H1 (cell line): Measurements from ENCODE around the gene VAV2. TPM values are rescaled to one million over a fixed set of nuclear protein-coding genes. Genes with fewer than 3 reads are reported as not detected.
A peak's percentile ranks its signal among the peaks of the same experiment; 100 is the strongest.

ENCODE experiments used
- CTCF ChIA-PET: fragments of 300-600 bp; sonication (Branson Sonifier 250); formaldehyde crosslinking; loops from one replicate; lab custom pipeline; 2021; ENCODE audit not compliant: partially characterized antibody; lab: Charles Lee
- POLR2A ChIA-PET: fragments of 300-600 bp; sonication (Branson Sonifier 250); formaldehyde crosslinking; loops from one replicate; lab custom pipeline; 2021; ENCODE audit warnings: inconsistent platforms; ENCODE audit not compliant: partially characterized antibody; lab: Charles Lee
- DNase-seq, 2 experiments: peaks; one replicate each; pipeline versions ENCODE4 v3.0.0 to v3.0.0-alpha.2; 2010 to 2022; ENCODE audit warnings: low spot score in 2 of 2, low read depth in 1 of 2, mixed read lengths in 1 of 2
- FAIRE-seq: peaks from 2 replicates; lab custom pipeline; 2011; peaks lifted over from hg19 to GRCh38; lab: Jason Lieb, UNC
- H2AFZ ChIP-seq: 2 replicates; pipeline ENCODE4 v1.8.1; 2012; ENCODE audit warnings: low read length, inconsistent platforms
- H2AK5ac ChIP-seq: 2 replicates; pipeline ENCODE4 v1.6.1; 2013; ENCODE audit warnings: low read depth, low read length
- H2BK120ac ChIP-seq: replicated peaks from 2 replicates; pipeline ENCODE3; 2013; ENCODE audit warnings: low read depth, low read length, inconsistent platforms
- H2BK12ac ChIP-seq: 2 replicates; pipeline ENCODE4 v1.6.1; 2013; ENCODE audit warnings: low read depth, low read length
- H2BK15ac ChIP-seq: 2 replicates; pipeline ENCODE4 v1.6.1; 2013; ENCODE audit warnings: low read length
- H2BK20ac ChIP-seq: 2 replicates; pipeline ENCODE4 v1.6.1; 2013; ENCODE audit warnings: low read length
- H2BK5ac ChIP-seq: 2 replicates; pipeline ENCODE4 v1.6.1; 2013; ENCODE audit warnings: low read depth, low read length
- H3K14ac ChIP-seq: 2 replicates; pipeline ENCODE4 v1.6.1; 2013; ENCODE audit warnings: inconsistent platforms; ENCODE audit not compliant: insufficient read length
- H3K18ac ChIP-seq: 2 replicates; pipeline ENCODE4 v1.6.1; 2013; ENCODE audit warnings: low read length; ENCODE audit errors: extremely low read depth
- H3K23ac ChIP-seq: 2 replicates; pipeline ENCODE4 v1.6.1; 2013; ENCODE audit warnings: inconsistent platforms; ENCODE audit not compliant: insufficient read length
- H3K23me2 ChIP-seq: 2 replicates; pipeline ENCODE4 v1.6.1; 2013; ENCODE audit warnings: low read depth, low read length
- H3K27ac ChIP-seq: 2 replicates; pipeline ENCODE4 v1.6.1; 2011; ENCODE audit warnings: low read depth, low read length, inconsistent platforms
- H3K27me3 ChIP-seq, 4 experiments: replicated peaks in 1 of 4; 1 replicate in 1 of 4; 2 replicates in 3 of 4; pipeline versions ENCODE4 v1.6.1 to v1.8.1; 2011 to 2013; ENCODE audit warnings: low read length in 3 of 4, mild to moderate bottlenecking in 3 of 4, inconsistent platforms in 2 of 4, mixed read lengths in 2 of 4, moderate library complexity in 1 of 4; ENCODE audit not compliant: control insufficient read depth in 3 of 4, insufficient read depth in 3 of 4; ENCODE audit errors: extremely low read depth in 1 of 4
- H3K36me3 ChIP-seq, 4 experiments: 2 replicates each; pipeline versions ENCODE4 v1.6.1 to v1.8.1; 2011 to 2013; ENCODE audit warnings: mild to moderate bottlenecking in 4 of 4, low read length in 3 of 4, moderate library complexity in 2 of 4, control low read depth in 1 of 4, inconsistent platforms in 1 of 4; ENCODE audit not compliant: insufficient read depth in 4 of 4, control insufficient read depth in 2 of 4
- H3K4ac ChIP-seq: replicated peaks from 2 replicates; pipeline ENCODE3; 2013; ENCODE audit warnings: low read length, low read depth, mixed read lengths, inconsistent platforms; ENCODE audit not compliant: insufficient read length
- H3K4me1 ChIP-seq, 4 experiments: replicated peaks in 1 of 4; 1 replicate in 1 of 4; 2 replicates in 3 of 4; pipeline versions ENCODE4 v1.6.1 to v1.8.1; 2011 to 2013; ENCODE audit warnings: low read length in 3 of 4, inconsistent platforms in 2 of 4, mixed read lengths in 1 of 4; ENCODE audit not compliant: insufficient read depth in 4 of 4, control insufficient read depth in 3 of 4
- H3K4me2 ChIP-seq, 2 experiments: 2 replicates each; pipeline versions ENCODE4 v1.6.1 to v1.8.1; 2011 to 2013; ENCODE audit warnings: low read depth in 2 of 2, low read length in 2 of 2, control low read depth in 1 of 2, inconsistent platforms in 1 of 2, mild to moderate bottlenecking in 1 of 2; ENCODE audit not compliant: insufficient read depth in 1 of 2
- H3K4me3 ChIP-seq, 4 experiments: fragments of 200-600, 300-600 bp in 1 of 4; sonication (generic), shearing (Covaris generic), sonication (Bioruptor Twin) in 1 of 4; 2 replicates each; pipeline versions ENCODE4 v1.5.1 to v1.8.1; 2011 to 2016; ENCODE audit warnings: low read length in 4 of 4, low read depth in 3 of 4, control low read depth in 2 of 4, inconsistent platforms in 2 of 4, mild to moderate bottlenecking in 2 of 4, mixed read lengths in 1 of 4, moderate library complexity in 1 of 4; ENCODE audit not compliant: insufficient read depth in 2 of 4; ENCODE audit errors: extremely low read depth in 1 of 4
- H3K56ac ChIP-seq: replicated peaks from 2 replicates; pipeline ENCODE3; 2013; ENCODE audit warnings: low read depth, mild to moderate bottlenecking, mixed read lengths, low read length, inconsistent platforms; ENCODE audit not compliant: insufficient read length
- H3K79me1 ChIP-seq: 2 replicates; pipeline ENCODE4 v1.6.1; 2013; ENCODE audit warnings: low read depth, low read length, control low read depth
- H3K79me2 ChIP-seq, 2 experiments: 2 replicates each; pipeline versions ENCODE4 v1.6.1 to v1.8.1; 2012 to 2013; ENCODE audit warnings: low read length in 2 of 2, mild to moderate bottlenecking in 2 of 2, inconsistent platforms in 1 of 2; ENCODE audit not compliant: insufficient read depth in 2 of 2, control insufficient read depth in 1 of 2
- H3K9ac ChIP-seq, 4 experiments: replicated peaks in 1 of 4; 1 replicate in 1 of 4; 2 replicates in 3 of 4; pipeline versions ENCODE4 v1.6.1 to v1.8.1; 2011 to 2013; ENCODE audit warnings: low read depth in 3 of 4, low read length in 3 of 4, control low read depth in 2 of 4, mild to moderate bottlenecking in 2 of 4, moderate library complexity in 2 of 4, inconsistent platforms in 1 of 4; ENCODE audit errors: extremely low read depth in 1 of 4
- H3K9me3 ChIP-seq, 2 experiments: 2 replicates each; pipeline versions ENCODE4 v1.6.1 to v1.8.1; 2012 to 2013; ENCODE audit warnings: mild to moderate bottlenecking in 2 of 2, moderate library complexity in 2 of 2, control low read depth in 1 of 2, inconsistent platforms in 1 of 2, low read depth in 1 of 2, low read length in 1 of 2, mixed read lengths in 1 of 2; ENCODE audit not compliant: insufficient read depth in 2 of 2
- H4K20me1 ChIP-seq, 2 experiments: replicated peaks in 1 of 2; 2 replicates each; pipeline versions ENCODE3 to v1.8.1; 2011 to 2013; ENCODE audit warnings: inconsistent platforms in 2 of 2, low read length in 2 of 2, mild to moderate bottlenecking in 1 of 2; ENCODE audit not compliant: insufficient read depth in 2 of 2, control insufficient read depth in 1 of 2
- H4K5ac ChIP-seq: 2 replicates; pipeline ENCODE4 v1.6.1; 2013; ENCODE audit warnings: low read length, low read depth, mixed read lengths, inconsistent platforms; ENCODE audit not compliant: insufficient read length
- H4K8ac ChIP-seq: 2 replicates; pipeline ENCODE4 v1.8.0; 2013; ENCODE audit warnings: mild to moderate bottlenecking, moderate library complexity, low read length, inconsistent platforms; ENCODE audit not compliant: insufficient read depth; ENCODE audit errors: extremely low read depth
- H4K91ac ChIP-seq: replicated peaks from 2 replicates; pipeline ENCODE3; 2013; ENCODE audit warnings: low read length, mixed read lengths, inconsistent platforms; ENCODE audit not compliant: insufficient read length
- ASH2L ChIP-seq: fragments of 200-600, 300-600 bp; sonication (generic); IDR thresholded peaks from one replicate; pipeline ENCODE4 v1.7.1; 2017; ENCODE audit warnings: low read length
- BACH1 ChIP-seq: IDR thresholded peaks from 2 replicates; pipeline ENCODE4 v1.6.1; 2012; ENCODE audit warnings: low read length, improper control_type of control experiment
- CTCF ChIP-seq, 3 experiments: IDR thresholded peaks; 1 replicate in 2 of 3; 2 replicates in 1 of 3; pipeline versions ENCODE4 v1.5.1 to v1.6.1; 2011; ENCODE audit warnings: low read length in 3 of 3, mild to moderate bottlenecking in 3 of 3, inconsistent platforms in 2 of 3, low read depth in 1 of 3, moderate library complexity in 1 of 3; ENCODE audit not compliant: insufficient read depth in 1 of 3; ENCODE audit errors: control extremely low read depth in 1 of 3
- EGR1 ChIP-seq: IDR thresholded peaks from 2 replicates; pipeline ENCODE4 v1.6.1; 2011; ENCODE audit warnings: low read depth, low read length, borderline replicate concordance
- EZH2 ChIP-seq: fragments of 200-600 bp; sonication (generic); IDR thresholded peaks from 2 replicates; pipeline ENCODE4 v1.7.1; 2012; ENCODE audit warnings: low read depth, mild to moderate bottlenecking, moderate library complexity, low read length, inconsistent platforms; ENCODE audit not compliant: severe bottlenecking
- HDAC2 ChIP-seq, 2 experiments: fragments of 300-600 bp in 1 of 2; sonication (generic) in 1 of 2; IDR thresholded peaks; 2 replicates each; pipeline ENCODE4 v1.6.1; 2011 to 2012; ENCODE audit warnings: low read depth in 2 of 2, low read length in 2 of 2, mild to moderate bottlenecking in 2 of 2, moderate library complexity in 2 of 2, borderline replicate concordance in 1 of 2, inconsistent platforms in 1 of 2
- POLR2AphosphoS5 ChIP-seq: IDR thresholded peaks from 2 replicates; pipeline ENCODE4 v1.6.1; 2011; ENCODE audit warnings: low read depth, low read length
- SP1 ChIP-seq: IDR thresholded peaks from 2 replicates; pipeline ENCODE4 v1.6.1; 2011; ENCODE audit warnings: low read depth, low read length
- TAF7 ChIP-seq: optimal IDR thresholded peaks from 2 replicates; pipeline ENCODE3; 2011; ENCODE audit warnings: low read depth, mild to moderate bottlenecking, inconsistent platforms, low read length, moderate library complexity, borderline replicate concordance
- TBP ChIP-seq: IDR thresholded peaks from 2 replicates; pipeline ENCODE4 v1.6.1; 2011; ENCODE audit warnings: low read depth, low read length, improper control_type of control experiment
- YY1 ChIP-seq: IDR thresholded peaks from 2 replicates; pipeline ENCODE4 v1.6.1; 2011; ENCODE audit warnings: low read depth, mild to moderate bottlenecking, low read length
- WGBS, 2 experiments: shearing (Covaris generic) in 1 of 2; methylation state at CpG; one replicate each; pipeline versions ENCODE4 v1.1.6 to v1.1.7; 2013 to 2015; ENCODE audit warnings: low lambda C conversion rate in 2 of 2, mixed read lengths in 2 of 2, inconsistent platforms in 1 of 2, low coverage in 1 of 2, missing lambda C conversion rate in 1 of 2; ENCODE audit not compliant: insufficient replicate concordance in 2 of 2, insufficient coverage in 1 of 2, insufficient read length in 1 of 2; ENCODE audit errors: extremely low coverage in 1 of 2, missing lambda C conversion rate in 1 of 2; 5-methylcytosine and 5-hydroxymethylcytosine counted together
- polyA plus RNA-seq, 7 experiments: library from polyadenylated mRNA; depleted of rRNA in 3 of 7; stranded (reverse) in 5 of 7; unstranded in 2 of 7; fragments of >200 nt in 5 of 7; fragments of 200-250 nt in 2 of 7; gene quantifications; 1 replicate in 5 of 7; 2 replicates in 1 of 7; 4 replicates in 1 of 7; pipeline versions ENCODE4 v1.2.1 to v1.2.3, GENCODE V29; 2011 to 2013; ENCODE audit warnings: missing spikeins in 2 of 7, mixed read lengths in 2 of 7
- total RNA-seq: library from RNA; stranded (reverse); fragmentation: NEBNext Ultra II Directional; extraction: Animal tissue kit (Norgen Biotek cat#: 25700); gene quantifications from 2 replicates; pipeline ENCODE4 v1.2.1, GENCODE V29; 2021

Gene VAV2
- total and polyA plus RNA-seq, 2 of the 8 experiments (the other 6 are each of a cell fraction or from before 2014, with no cell fraction given): 13.6 to 37.6 TPM

- Histone ChIP-seq H2AFZ (no peak overlapping the region), H3K18ac (no peak overlapping the region; the same call in 1 of the 2 replicates), H2BK15ac (no peak overlapping the region), H3K14ac (no peak overlapping the region), H3K56ac (no peak overlapping the region), H3K27ac (no peak overlapping the region), H2AK5ac (0 out of 2 replicates have a peak overlapping the region, but pooled peaks have one; percentile 33), H2BK120ac (no peak overlapping the region), H3K23ac (no peak overlapping the region), H3K23me2 (no peaks in the 10 kb centered on the region), H3K79me1 (peaks cover 12% of the 10 kb centered on the region), H4K20me1 (peaks cover 3 to 17% of the 10 kb centered on the region in 2 experiments), H3K9ac (no peak overlapping the region), H3K36me3 (no peaks in the 10 kb centered on the region), H3K79me2 (peaks cover 0 to 51% of the 10 kb centered on the region in 2 experiments; a peak in 2 of 4 replicates), H4K8ac (no peak overlapping the region; the same call in 1 of the 2 replicates), H3K4me1 (peaks cover 0 to 24% (median 11%) of the 10 kb centered on the region in 4 experiments; a peak in 6 of 7 replicates), H3K9me3 (no peaks in the 10 kb centered on the region), H4K5ac (no peak overlapping the region), H3K4ac (no peak overlapping the region), H2BK12ac (peak overlapping the region; percentile 60; the same call in 1 of the 2 replicates), H2BK20ac (no peak overlapping the region), H2BK5ac (peak overlapping the region; percentile 44; the same call in 1 of the 2 replicates), H3K4me2 (no peak overlapping the region), H4K91ac (no peak overlapping the region), H3K4me3 (no peak overlapping the region), H3K27me3 (no peaks in the 10 kb centered on the region)
- no peak for DNase-seq
- 91% methylated on average over 9 of the region's 17 CpGs; no CpG with 5 or more reads in 1 of the 2 experiments for WGBS, 2 experiments
- POLR2A ChIA-PET: no interaction called here
- CTCF ChIA-PET: interaction anchor here (0.9 to 5.8 kb wide), 9 partner anchors 10 to 135 kb away, joined by 3 to 41 read pairs (median 4); no protein-coding TSS in a partner anchor
- no peak for FAIRE-seq
- TF ChIP-seq ASH2L (no peak), TAF7 (no peak), YY1 (no peak), TBP (no peak), SP1 (no peak), POLR2AphosphoS5 (no peak), HDAC2 (IDR thresholded peaks at IDR 0.05; ENCODE audit: borderline replicate concordance in 1 of 2, low read depth in 2 of 2, low read length in 2 of 2) (no peak), EZH2 (no peak), CTCF (IDR thresholded peaks at IDR 0.05; ENCODE audit: control extremely low read depth in 1 of 3, insufficient read depth in 1 of 3, low read depth in 1 of 3, low read length in 3 of 3) (no peak), EGR1 (no peak), BACH1 (no peak)
These were observed 114.2 kb downstream of the VAV2 start for GRCh38 chr9:133877967-133878366.
